Measurements from ENCODE around the gene ITGA5.
"Not testable (repeated sequence)": the region's sequence is repeated elsewhere in the genome, so short reads cannot be mapped to it uniquely, and the experiment has no call there.

Gene ITGA5

GRCh38 chr12:54368709-54369596 lies 50.1 kb downstream of the ITGA5 start:
- peak; percentile 46 to 72 for DNase-seq

- no peak for DNase-seq
Observed at GRCh38 chr12:54368025-54368708, 50.9 kb downstream of the ITGA5 start.

DNA sequence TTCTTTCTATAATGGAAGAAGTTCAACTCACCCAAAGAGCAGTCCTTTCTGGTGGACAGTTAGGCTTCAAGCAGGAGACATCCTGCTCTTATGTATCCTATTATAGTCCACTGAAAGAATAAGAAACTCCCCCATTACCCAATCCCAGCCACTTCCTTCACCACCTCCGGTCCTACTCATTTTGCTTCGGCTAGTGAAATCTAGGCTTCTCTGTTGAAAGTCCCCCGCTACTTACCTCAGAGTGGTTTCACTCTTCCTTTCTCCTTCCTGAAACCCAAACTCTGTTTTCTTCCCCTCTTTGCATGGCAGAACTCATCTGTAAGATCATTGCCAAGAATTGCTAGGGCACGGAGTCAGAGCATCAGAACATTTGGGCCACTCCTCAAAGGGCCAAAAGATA lies 54.7 kb downstream of the ITGA5 start, which contains the start of gene GPR84:
TSS of gene GPR84 (minus strand) at position 74 of the 400 bp plus-strand sequence. CDS start 635 bp downstream, outside the sequence.
- no peak for DNase-seq

DNA sequence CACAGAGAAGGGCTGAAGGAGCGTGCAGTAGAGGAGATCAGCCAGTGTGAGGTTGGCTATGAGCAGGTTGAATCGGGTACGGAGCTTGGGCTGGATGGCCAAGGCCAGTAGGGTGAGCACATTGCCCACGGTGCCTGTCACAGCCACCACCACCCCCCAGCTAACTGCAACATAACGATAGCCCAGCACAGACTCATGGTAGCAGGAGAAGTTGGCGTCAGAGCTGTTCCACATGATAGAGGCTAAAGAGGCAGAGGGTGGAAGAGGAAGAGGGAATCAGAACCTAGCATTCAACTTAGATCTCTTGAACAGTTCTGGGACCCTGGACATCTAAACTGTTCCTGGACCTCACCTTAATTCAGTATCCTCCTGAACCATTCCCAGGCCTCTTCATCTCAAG lies 55.4 kb downstream of the ITGA5 start:
- no peak for DNase-seq

GRCh38 chr12:54363047-54363446 lies 56.0 kb downstream of the ITGA5 start:
- no peak for DNase-seq

GRCh38 chr12:54360717-54361456 lies 58.2 kb downstream of the ITGA5 start:
- DNase-seq = peak; percentile 31 to 66

GRCh38 chr12:54359762-54360351 lies 59.2 kb downstream of the ITGA5 start:
- no peak for DNase-seq

DNA sequence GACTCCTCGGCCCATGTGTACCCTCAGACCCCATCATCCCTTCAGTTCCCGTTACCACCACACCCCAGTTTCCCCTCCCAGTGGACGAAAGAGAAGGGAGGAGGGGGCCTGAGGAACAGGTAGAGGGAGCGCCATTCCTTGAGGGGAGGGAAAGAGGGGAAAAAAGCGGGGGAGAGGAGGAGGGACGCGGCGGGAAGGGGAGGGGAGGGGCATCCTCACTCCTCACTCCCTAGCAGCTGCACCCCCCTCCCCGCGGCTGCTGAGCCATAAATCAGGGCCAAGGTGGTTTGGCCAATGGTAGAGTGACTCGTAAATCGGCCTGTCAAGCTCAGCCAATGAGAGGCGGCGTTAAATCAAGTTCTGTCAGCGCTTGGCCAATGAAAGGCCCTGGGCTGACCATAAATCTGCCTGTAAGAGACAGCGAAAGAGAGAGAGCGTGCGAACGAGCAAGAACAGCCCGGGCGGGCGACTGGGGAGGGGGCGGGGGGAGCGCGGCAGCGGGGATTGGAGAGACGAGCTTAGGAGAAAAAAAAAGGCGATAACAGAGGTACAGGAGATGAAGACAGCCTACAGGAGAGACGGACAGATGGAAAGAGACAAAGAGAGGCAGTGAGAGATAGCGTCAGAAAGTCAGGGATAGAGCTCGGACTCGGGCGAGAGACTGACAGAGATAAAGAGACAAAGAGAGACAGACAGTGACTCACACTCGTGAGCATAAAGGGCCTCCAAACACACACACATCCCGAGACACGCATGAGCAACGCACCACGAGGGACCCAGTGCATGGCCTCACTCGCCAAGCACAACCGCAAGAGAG lies 59.9 kb downstream of the ITGA5 start:
- DNase-seq = peak; percentile 96 to 99

DNA sequence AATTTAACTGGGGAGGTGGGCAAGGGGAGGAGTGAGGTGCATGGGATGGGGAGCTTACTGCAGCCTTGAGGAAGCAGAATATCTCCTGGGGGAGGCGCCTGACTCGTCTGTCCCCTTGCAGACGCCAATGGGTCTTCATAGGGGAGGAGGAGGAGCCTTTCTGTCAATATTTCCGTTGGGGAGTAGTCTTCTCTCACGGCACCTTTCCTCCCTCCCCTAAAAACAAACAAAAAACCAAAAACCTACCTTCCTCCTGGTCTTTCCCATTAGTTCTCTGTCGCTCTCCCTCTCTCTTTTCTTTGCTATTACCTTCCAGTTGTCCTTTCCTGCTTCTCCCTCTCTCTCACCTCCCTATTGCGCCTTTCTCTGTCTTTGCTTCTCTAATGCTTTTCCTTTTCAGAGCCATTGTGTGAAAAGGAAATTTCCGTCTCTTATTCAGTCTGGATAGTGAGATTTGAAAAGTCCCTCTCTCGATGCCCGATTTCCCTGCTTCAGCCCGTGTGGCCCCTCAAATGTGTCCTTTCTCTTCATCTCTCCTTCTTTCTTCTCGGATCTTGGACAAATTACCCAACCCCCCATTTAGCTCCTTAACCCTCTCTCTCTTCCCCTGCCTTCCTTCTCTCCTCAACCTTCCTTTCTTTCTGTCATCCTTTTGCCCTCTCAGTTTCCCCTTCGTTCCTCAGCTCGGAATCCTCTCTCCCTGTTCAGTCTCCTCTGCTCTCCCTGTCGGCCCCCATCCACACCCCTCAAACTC lies 60.7 kb downstream of the ITGA5 start:
- DNase-seq = no peak

- DNase-seq = no peak
Observed at GRCh38 chr12:54357506-54358190, 61.4 kb downstream of the ITGA5 start.

DNA sequence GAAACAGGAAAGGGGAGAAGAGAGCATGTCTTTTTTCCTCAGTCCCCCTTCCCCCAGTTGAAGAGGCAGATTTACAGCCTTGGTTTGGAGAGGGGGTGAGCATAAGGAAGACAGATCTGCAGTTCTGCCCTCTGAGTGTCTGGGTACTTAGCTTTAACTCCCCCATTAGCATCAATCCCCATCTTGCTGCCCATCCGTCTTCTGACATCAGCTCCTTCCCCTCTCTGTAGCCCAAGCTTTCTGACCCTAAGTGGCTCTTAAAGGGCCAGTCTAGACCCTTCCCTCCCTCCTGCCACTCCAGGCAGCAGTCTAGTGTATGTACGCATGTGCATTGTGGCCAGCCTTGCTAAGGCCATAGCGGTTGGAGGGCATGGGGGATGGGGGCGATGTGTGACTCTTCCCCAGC lies 62.1 kb downstream of the ITGA5 start:
- DNase-seq = no peak

- no peak for DNase-seq
Observed at GRCh38 chr12:54356228-54356627, 62.8 kb downstream of the ITGA5 start.

- DNase-seq = no peak
Observed at GRCh38 chr12:54355104-54355815, 63.8 kb downstream of the ITGA5 start.

DNA sequence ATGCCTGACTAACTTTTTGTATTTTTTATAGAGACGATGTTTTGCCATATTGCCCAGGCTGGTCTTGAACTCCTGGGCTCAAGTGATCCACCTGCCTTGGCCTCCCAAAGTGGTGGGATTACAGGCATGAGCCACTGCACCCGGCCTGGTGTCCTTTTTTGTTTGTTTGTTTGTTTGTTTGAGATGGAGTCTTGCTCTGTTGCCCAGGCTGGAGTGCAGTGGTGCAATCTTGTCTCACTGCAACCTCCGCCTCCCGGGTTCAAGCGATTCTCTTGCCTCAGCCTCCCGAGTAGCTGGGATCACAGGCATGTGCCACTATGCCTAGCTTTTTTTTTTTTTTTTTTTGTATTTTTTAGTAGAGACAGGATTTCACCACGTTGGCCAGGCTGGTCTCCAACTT lies 64.8 kb downstream of the ITGA5 start:
- DNase-seq = not testable (repeated sequence)

DNA sequence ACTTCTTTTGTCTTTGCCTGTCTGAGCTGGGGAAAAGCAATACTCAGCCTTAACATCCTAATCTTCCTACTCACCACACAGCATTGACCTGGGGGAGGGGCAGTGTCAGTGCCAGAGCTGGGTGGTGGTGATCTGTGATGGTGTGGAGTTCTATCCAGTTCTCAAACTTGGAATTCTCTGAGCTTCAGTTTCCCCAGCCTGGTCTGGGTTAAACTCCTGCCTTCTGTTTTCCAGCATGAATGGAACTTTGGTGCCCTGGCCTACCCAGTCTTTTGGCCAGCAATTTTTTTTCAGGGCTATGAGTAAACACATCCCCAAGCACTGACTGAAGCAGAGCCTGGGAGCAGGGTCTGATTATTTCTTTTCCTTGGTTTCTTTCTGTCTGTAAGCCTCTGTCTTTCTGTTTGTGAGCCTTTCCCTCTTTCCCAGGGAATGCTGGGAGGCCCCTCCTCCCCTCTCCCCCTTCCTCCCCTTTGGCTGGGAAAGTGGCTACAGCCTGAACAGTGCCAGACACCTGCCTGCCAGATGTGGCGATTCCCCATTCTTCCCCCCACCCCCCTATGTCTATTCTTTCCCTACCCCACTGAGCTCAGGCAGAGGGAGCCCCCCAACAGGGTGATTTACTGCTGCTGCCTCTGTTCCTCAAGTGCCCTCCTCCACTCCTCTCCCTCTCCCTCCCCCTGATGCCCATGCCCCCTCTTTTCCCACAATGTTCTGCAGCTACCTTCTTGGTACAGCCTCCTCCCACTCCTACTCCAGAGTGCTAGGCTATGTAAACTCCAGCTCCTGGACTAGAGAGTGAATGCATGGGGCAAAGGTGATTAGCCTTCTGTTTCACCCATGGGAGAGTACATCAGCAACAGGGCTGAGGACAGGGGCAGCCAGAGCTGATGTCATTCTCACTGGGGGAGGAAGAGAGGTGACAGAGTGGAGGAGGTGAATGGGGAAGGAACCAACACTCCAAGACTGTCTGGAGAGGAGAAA lies 65.9 kb downstream of the ITGA5 start:
- DNase-seq = no peak

DNA sequence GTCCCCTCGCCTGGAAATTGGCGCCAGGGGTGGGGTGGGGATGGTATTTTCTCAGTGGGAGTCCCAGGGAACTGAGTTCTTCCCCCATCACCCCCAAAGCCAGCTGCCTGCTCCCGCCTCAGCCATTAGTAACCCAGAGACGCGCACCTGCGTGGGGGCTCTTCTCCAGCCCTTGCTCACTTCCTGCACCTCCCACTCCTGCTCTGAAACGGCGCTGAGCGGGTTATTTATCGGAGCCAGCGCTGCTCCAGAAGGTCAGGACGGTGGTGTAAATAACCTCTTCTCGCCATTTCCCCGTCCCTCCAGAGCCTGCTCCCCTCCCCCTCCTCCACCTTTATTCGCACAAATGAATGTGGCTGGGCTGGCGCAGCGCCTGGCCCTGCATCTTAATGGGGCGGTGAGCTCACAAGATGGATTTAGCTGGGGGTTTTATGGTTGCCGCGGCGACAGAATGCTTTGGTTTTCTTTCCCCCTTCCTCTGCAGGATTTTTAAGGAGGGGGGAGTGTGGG lies 67.0 kb downstream of the ITGA5 start:
- DNase-seq = no peak

- DNase-seq = no peak
Observed at GRCh38 chr12:54351341-54351740, 67.7 kb downstream of the ITGA5 start.

GRCh38 chr12:54350743-54351142 lies 68.3 kb downstream of the ITGA5 start:
- DNase-seq = no peak
